GM12874 (cell line): ENCODE results near the gene STRN4.

ENCODE experiments used
- CTCF ChIP-seq: IDR thresholded peaks from 2 replicates; pipeline ENCODE4 v1.5.1; 2011; ENCODE audit warnings: low read depth, mild to moderate bottlenecking, control low read depth, low read length, moderate library complexity; ENCODE audit not compliant: insufficient read depth

Gene STRN4

GRCh38 chr19:46725036-46725820, 21.0 kb downstream of the STRN4 start:
- TF ChIP-seq CTCF = no peak

DNA sequence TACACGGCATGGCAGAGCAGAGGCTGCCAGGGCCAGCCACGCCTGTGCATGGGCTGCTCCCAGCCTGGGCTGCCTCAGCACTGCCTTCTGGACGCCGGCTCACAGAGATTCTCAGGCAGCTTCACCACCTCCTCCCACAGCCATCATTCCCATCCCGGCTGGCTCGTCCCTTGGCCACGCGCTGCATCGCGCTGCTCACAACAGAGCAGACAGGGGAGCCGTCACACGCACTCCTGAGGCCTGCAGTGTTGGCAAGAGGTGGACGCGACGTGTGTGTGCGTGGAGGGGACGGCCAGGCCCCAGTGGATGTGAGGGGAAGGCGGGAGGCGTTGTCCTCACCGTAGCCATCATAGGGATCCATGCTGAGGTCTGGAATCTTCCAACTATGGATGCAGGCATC, 21.8 kb downstream of the STRN4 start:
- no peak for TF ChIP-seq CTCF

- no peak for TF ChIP-seq CTCF
Observed at GRCh38 chr19:46723471-46723870, 22.8 kb downstream of the STRN4 start.

DNA sequence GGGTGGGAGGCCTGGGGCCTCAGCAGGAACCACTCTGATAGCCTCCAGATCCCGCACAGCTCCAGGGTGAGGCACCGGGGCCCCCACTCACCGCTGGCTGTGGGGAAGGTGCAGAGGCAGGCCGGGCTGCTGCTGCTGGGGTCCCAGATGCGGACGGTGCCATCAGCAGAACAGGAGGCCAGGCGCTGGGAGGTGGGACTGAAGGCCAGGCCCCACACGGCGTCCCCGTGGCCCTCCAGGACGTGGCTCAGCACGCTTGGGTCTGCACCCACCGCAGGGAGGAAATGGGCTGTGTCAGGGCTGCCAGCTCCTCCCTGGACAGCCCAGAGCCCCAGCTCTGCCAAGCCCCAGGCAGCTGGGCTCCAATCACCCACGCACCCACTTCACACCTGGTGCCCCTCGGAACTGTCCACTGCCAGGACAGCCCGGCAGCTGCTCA, 23.2 kb downstream of the STRN4 start:
- TF ChIP-seq CTCF = no peak

GRCh38 chr19:46722421-46723022, 23.7 kb downstream of the STRN4 start:
- no peak for TF ChIP-seq CTCF

- TF ChIP-seq CTCF = no peak
Observed at GRCh38 chr19:46722004-46722380, 24.3 kb downstream of the STRN4 start.

GRCh38 chr19:46721269-46722003, 24.8 kb downstream of the STRN4 start:
- peak; percentile 23; the same call in 1 of the 2 replicates for TF ChIP-seq CTCF
